Keratinocyte (primary cell): ENCODE results near the gene HAUS1.

ENCODE experiments used
- CTCF ChIP-seq, 3 experiments: IDR thresholded peaks in 1 of 3; conservative IDR thresholded peaks in 1 of 3; optimal IDR thresholded peaks in 1 of 3; 2 replicates in 2 of 3; 3 replicates in 1 of 3; pipeline versions ENCODE3 to v1.5.1; 2011; ENCODE audit warnings: low read length in 3 of 3, mild to moderate bottlenecking in 3 of 3, moderate library complexity in 2 of 3, control low read depth in 1 of 3, inconsistent platforms in 1 of 3; ENCODE audit not compliant: insufficient read depth in 2 of 3; ENCODE audit errors: extremely low read depth in 1 of 3
- EZH2 ChIP-seq: IDR thresholded peaks from one replicate; pipeline ENCODE4 v1.6.1; 2012; ENCODE audit warnings: inconsistent platforms, mild to moderate bottlenecking, low read length, moderate library complexity

GRCh38 chr18:46148810-46149209, 44.6 kb downstream of the HAUS1 start:
- peak; percentile 32 to 69 (median 36) for TF ChIP-seq CTCF (optimal IDR thresholded peaks at IDR 0.05 in 1 of 3, IDR thresholded peaks at IDR 0.05 in 1 of 3, conservative IDR thresholded peaks at IDR 0.05 in 1 of 3; ENCODE audit: extremely low read depth in 1 of 3, insufficient read depth in 2 of 3, low read length in 3 of 3)
- TF ChIP-seq EZH2 = no peak
